ENCODE results near the gene COPZ1. TPM values are rescaled to one million over a fixed set of nuclear protein-coding genes. Genes with fewer than 3 reads are reported as not detected.

Gene COPZ1
- total and polyA plus RNA-seq, 9 of the 15 experiments (the other 6 are each of a cell fraction or from before 2014, with no cell fraction given) = 137 to 487 (median 233) TPM

GRCh38 chr12:54337280-54337842, 12.4 kb downstream of the COPZ1 start (continued):
- peak; percentile 70 for TF ChIP-seq VEZF1 (CRISPR knock-in tag; IDR thresholded peaks at IDR 0.05)
- no peak for TF ChIP-seq ZBTB26 (CRISPR knock-in tag; IDR thresholded peaks at IDR 0.05)
- 0 out of 4 replicates have a peak, but pooled peaks have one; percentile 14 to 26 for TF ChIP-seq UBTF (IDR thresholded peaks at IDR 0.05; ENCODE audit: borderline replicate concordance in 1 of 2, low read depth in 2 of 2, low read length in 2 of 2)
- peak; percentile 38 for TF ChIP-seq PRDM10 (IDR thresholded peaks at IDR 0.05; ENCODE audit: partially characterized antibody)
- peak; percentile 25 to 53; a peak in 1 of 4 replicates for TF ChIP-seq MLLT1 (IDR thresholded peaks at IDR 0.05)
- no peak for TF ChIP-seq PHF20 (IDR thresholded peaks at IDR 0.05; ENCODE audit: partially characterized antibody)
- no peak for TF ChIP-seq MXD1 (CRISPR knock-in tag; IDR thresholded peaks at IDR 0.05; ENCODE audit: borderline replicate concordance, poor library complexity, severe bottlenecking)
- TF ChIP-seq HDAC2 (IDR thresholded peaks at IDR 0.05) = peak; percentile 80
- TF ChIP-seq NFIC (IDR thresholded peaks at IDR 0.05) = 0 out of 2 replicates have a peak, but pooled peaks have one; percentile 16
- TF ChIP-seq MYBL2 (IDR thresholded peaks at IDR 0.05; ENCODE audit: low read depth) = no peak; the same call in 1 of the 2 replicates
- TF ChIP-seq MYBL2 (CRISPR knock-in tag; IDR thresholded peaks at IDR 0.05; ENCODE audit: borderline replicate concordance) = no peak
- no peak for TF ChIP-seq SMC3 (conservative IDR thresholded peaks at IDR 0.05; ENCODE audit: insufficient read depth, low read depth, low read length)
- peak; percentile 94 for TF ChIP-seq MAFG (tag; conservative IDR thresholded peaks at IDR 0.05)
- no peak for TF ChIP-seq DMBX1 (CRISPR knock-in tag; IDR thresholded peaks at IDR 0.05; ENCODE audit: borderline replicate concordance)
- TF ChIP-seq TAF15 (IDR thresholded peaks at IDR 0.05; ENCODE audit: low read depth, low read length) = no peak
- TF ChIP-seq BRF1 (IDR thresholded peaks at IDR 0.05; ENCODE audit: borderline replicate concordance, extremely low read depth, insufficient read length) = no peak
